OCI-M1 (cell line): Measurements from ENCODE around the gene RALGPS1.

ENCODE experiments used
- DNase-seq: peaks from one replicate; lab custom pipeline; 2025; lab: John Stamatoyannopoulos, UW

The RALGPS1 gene

DNA sequence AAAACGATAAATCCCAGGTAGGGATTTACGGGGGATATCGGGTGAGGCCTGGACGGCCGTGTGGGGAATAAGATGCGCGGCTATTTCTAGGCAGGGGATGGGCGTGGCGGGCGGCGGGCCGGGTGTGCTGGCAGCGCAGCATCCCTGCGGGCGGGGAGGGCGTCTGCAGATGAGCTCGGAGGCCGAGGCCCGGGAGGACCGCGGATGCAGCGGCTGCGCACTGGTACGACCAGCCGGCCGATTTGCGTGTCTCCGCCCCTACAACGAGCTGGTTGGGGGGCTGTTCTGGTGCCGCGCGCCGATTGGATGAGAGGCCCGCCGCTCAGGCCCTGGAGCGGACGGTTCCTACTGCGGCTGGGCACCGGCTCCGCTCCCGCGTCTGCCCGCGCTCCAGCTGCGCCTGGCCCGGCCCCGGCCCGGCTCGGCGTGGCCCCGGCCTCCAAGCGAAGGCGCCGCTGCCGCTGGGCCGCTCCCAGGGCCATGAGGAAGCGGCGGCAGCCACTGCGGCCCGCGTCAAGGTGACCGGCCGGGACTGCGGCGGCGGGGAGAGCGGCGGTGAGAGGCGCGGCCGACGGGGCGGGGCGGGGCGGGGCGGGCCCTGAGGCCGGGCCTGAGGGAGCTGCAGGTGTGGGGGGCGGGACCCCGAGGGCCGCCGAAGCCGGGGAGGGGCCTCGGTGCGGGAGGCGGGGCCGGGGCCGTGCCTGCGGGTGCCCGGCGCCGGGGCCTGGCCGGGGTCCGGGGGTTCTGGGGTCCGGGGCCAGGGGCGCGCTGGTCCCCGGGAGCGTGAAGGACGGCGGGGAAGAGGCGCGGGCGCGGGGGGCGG lies at the start of gene RALGPS1:
TSS of gene RALGPS1 (plus strand) at position 325 of the 823 bp plus-strand sequence. CDS start 47,508 bp downstream, outside the sequence.
- DNase-seq, result peak; percentile 92

- DNase-seq, result no peak
Observed at GRCh38 chr9:126869368-126869767, 45.2 kb upstream of the RALGPS1 start.

DNA sequence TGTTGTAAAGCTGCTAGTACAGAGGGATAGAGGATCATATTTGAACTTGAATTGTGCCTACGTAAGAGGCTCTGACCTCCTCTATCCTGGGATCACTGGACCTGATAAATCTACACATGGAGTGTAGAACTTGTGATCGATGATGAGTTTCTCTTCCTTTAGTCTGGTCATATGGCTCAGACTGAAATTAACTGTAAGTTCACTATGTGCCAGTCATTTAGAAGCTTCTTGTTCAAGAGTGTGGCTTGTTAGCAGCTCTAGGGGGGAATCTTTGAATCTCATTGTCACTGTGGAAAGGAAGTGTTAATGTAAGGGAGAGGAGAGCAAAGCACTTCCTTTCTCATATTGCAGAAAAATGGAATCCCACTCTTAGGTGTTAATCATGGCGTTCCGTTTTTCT lies 42.1 kb upstream of the RALGPS1 start:
- peak; percentile 12 for DNase-seq

DNA sequence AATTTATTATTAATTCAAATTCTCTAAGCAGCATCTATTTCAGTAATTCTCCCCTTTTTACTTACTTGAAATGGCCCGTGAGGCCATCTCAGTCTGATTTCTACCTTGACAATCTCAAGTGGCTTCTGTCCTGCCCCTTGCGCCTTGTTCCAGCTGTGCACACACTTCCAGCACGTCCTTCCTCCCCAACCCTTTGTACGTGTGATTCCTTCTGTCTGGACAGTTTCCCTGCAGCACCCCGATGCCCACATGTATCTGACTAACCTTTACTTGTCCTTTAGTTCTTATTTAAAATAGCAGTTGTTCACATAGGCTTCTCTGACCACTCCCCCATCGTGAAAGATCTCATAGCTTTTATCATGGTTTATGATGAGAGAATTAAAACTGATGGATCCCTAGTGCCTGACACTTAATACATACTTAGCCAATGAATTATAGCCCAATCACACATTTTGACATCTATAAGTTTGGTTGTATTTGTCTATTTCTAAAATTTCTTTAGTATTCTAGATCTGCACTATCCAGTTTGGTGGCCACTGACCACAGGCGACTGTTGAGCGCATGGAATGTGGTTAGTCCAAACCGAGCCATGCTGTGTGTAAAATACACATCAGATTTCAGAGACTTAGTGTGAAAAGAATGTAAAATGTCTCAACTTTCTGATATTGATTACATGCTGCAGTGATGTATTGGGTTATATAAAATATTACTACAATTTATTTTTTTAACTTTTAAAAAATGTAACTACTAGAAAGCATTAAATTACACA lies 39.9 kb upstream of the RALGPS1 start:
- DNase-seq, result peak; percentile 58

DNA sequence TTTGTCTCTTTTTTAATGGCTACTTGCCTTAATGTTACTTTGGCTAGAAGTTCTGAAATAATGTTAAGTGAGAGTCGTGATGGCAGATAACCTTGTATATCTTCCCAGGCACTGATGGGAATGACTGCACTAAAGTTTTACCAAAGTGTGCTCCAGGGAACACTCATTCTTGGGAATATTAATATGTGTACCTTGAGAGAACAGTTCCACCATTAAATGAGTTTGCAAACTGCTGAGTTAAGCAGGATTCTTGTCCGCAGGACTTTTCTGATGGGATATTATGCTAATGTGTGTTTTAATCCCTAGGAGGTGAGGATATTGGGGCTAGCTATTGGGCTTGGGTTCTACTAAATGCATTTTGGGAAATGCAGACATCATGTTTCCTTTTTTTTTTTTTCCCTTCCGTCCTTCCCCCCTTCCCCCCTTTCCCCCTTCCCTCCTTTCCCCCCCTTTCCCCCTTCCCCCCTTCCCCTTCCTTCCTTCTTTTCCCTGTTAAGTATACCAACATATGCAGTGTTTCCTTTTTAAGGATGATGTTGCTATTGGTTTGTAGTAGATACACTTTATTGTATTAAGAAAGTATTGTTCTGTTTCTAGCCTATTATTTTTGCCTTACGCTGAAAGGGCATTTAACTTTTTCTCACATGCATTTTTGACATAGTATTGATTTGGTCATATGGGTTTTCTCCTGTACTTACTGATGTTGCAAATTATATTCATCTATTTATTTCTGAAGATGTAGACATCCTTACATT lies 38.6 kb upstream of the RALGPS1 start:
- DNase-seq, result no peak

DNA sequence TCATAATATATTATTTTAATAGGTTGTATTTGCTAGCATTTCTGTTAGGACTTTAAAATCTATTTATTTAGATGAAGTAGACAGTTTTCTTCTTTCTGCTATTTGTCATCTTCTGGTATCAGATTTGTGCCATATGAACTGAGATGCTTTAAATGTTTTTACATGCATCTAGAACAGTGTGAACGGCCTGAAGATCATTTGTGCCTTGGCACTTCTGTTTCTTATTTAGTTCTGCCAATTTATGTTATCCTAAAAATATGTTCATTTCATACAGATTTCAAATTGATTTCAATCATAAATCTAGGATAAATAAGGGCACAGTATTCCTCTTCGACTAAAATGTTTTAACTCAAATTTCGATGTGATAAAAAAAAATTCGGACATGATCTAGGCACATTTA lies 38.1 kb upstream of the RALGPS1 start:
- no peak for DNase-seq

- DNase-seq, result no peak
Observed at GRCh38 chr9:126877418-126877817, 37.2 kb upstream of the RALGPS1 start.

DNA sequence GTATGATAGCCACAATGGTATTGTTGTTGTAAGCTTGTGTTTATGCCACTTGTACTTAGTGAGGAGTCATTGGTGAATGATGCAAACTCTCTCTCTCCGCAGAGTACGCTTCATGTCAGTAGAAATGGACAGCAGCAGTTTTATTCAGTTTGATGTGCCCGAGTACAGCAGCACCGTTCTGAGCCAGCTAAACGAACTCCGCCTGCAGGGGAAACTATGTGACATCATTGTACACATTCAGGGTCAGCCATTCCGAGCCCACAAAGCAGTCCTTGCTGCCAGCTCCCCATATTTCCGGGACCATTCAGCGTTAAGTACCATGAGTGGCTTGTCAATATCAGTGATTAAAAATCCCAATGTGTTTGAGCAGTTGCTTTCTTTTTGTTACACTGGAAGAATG lies 35.3 kb upstream of the RALGPS1 start:
- DNase-seq, result no peak

- DNase-seq, result no peak
Observed at GRCh38 chr9:126880226-126880946, 34.2 kb upstream of the RALGPS1 start.

DNA sequence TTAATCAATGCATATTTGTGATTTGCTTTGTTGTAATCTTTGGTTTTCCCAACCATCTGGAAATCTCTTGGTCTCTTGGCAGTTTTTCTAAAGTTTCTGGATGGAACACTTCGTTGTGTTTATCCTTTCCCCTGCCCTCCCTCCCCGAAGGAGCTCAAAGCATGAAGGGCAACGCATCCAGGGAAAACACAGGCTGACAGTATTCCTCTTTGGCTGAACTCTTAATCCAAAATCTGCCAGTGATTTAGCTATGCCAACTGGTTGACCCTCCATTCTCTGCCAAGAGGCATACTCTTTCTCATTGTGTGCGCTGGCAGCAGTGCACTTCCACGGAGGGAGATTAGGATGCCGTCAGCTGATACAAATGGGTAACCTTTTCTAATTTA lies 33.6 kb upstream of the RALGPS1 start:
- no peak for DNase-seq

- DNase-seq, result no peak
Observed at GRCh38 chr9:126882746-126883145, 31.8 kb upstream of the RALGPS1 start.

DNA sequence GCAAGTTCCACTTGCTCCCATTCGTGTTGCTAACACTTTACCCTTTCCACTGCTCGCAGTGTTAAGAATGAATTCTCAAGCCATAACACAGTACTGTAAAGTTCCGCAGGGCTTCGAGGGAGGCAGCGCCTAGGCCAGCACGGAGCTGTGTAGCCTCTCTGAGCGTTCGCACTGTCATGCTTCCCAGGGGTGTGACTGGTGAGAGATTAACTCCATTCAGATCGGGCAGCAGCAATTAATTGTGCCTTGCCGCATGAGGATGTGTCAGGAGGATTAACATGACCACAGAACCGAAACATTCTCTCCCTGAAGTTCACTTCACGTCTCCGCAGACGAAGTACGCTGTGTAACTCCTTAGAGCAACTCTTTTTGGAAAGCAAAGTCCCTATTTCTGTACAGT lies 30.9 kb upstream of the RALGPS1 start:
- no peak for DNase-seq

DNA sequence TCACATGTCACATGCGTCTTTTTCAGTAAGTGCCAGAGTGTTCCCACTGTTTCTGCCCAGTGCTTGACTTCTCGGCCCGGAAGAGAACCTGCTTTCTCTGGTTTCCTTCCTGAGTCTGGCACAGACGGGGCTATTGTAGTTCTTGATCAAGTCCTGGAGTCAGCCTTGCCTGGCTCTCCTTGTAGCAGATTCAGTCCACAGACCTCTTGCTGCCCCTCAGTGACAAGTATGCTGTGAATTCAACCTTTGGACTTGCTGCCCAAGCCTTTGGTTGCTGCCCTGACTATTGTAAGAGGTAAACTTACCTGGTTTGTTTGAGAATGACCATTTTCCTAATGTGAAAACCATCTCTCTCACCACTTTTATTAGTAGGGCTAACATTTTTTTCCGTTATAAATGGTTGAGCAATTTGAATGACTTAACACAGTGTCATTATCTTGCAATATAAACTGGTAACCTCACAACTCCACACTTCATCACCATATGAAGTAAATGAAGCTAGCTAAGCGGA lies 29.4 kb upstream of the RALGPS1 start:
- DNase-seq, result no peak

DNA sequence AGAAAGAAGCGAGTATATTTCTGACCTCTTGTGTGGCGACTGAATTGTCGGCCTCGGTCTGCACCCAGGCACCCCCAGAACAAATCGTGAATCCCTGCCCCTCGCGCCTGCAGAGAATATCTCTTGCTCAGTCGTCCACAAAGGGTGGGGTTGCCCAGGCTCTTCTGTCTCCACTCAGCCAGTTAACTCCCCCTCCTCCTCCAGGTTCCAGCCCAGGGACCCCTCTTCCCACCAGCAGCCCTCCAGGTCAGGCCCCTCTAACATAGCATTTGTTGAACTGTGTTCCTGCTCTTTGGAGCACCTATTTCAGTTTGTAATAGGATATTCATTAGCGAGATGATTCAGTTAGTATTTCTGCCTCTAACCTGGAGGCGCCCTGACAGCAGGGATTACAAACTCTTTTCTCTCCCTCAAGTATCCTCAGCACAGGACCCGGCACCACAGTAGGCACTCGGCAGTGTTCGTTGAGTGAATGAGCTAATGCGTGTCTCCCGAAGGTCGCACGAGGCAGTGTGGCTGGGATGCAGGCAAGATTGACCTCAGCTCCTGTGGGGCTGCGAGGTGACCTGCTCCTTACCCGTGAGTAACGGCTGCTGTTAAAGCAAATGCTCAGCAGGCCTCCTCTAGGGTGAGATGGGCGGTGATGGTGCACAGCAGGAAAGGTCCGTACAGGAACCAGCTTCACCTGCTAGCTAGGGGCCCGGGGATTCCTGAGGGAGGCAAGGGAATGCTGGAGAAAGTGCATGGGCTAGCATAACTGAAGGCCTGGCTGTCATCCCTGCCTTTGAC lies 28.4 kb upstream of the RALGPS1 start:
- no peak for DNase-seq

- no peak for DNase-seq
Observed at GRCh38 chr9:126886897-126887296, 27.7 kb upstream of the RALGPS1 start.

- DNase-seq, result no peak
Observed at GRCh38 chr9:126891676-126892075, 22.9 kb upstream of the RALGPS1 start.

DNA sequence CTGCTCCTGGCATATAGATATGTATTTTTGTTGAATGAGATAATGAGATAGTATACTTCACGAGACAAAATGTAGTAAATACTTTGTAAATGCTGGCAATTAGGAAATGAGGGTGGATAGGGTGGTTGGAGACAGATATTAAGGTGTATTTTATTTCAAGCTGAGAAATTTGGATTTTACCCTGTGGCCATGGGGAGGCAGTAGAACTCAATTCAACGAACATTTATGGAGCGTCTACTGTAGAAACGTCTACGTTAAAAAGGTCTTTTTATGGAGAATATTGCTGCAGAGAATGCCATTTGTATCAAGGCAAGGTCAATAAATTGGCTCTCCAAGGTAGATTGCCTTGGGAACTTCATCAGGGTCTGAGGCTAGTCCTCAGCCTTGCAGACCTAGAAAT lies 21.5 kb upstream of the RALGPS1 start:
- no peak for DNase-seq

- DNase-seq, result no peak
Observed at GRCh38 chr9:126894052-126894603, 20.5 kb upstream of the RALGPS1 start.

DNA sequence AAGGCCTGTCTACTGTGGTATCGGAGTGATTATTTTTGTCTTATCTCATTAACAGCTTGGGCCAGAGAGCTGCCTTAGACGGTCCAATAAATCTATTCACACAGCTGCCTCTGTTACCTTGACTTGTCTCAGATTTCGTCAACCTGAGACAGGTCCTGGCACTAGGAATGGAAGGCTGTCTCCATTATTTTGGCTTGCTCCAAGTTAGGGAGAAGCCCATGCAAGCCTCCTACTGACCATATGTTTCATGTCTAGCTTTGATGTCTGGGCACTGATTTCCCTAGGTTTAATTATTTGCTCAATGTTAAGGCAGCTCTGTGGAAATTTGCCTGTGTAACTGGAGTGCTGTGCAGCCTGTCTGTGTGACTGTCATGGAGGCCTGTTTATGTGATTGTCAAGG lies 12.4 kb upstream of the RALGPS1 start:
- DNase-seq, result no peak

GRCh38 chr9:126904586-126904985 lies 10.0 kb upstream of the RALGPS1 start:
- no peak for DNase-seq

DNA sequence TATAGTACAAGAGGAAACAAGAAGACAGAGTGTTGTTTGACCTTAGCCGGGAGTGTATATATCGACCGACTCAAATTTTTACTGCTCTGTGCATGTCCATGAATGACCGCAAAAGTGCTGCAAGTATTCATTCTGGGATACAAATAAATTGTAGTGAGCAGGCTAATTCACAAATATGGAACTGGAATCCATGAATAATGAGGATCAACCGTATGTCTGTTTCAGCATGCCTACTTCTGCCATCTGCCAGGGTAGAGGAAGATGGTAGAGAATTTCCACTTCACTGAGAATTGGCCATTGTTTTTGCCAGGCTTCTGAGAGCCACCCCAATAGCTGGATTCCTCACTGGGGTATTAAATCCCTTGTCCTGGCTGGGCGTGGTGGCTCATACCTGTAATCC lies 8.5 kb upstream of the RALGPS1 start:
- no peak for DNase-seq
